Measurements from ENCODE around the gene INTS3.

The INTS3 gene

DNA sequence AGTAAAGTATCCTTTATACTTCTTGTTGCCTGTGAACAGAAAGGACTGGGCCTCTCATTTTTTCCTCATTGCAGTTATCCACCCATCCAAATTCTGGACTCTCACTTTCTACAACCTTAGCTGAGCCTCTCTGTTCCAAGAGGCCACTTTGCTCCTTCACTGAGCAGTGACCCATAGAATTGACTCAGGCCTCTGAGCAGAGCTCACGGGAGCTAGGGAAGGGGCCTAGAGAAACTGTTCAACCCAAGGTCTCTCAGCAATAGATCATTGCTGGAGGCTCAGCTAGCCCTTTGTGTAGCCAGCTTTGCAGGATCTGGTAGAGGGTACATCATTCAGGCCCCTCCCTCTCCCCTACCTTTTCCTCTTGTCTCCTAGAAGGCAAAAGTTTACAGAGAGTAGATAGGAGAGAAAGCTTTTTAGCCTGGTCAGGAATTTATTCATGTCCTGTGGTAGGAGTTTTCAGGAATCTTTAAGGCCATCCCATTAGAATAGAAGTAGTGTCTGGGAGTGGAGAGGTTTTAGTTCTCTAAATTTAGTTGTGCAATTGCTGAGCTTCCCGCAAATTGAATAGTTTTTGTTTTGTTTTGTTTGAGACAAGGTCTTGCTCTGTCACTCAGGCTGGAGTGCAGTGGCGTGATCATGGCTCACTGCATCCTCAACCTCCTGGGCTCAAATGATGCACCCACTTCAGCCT lies 6.7 kb downstream of the INTS3 start:
- Histone ChIP-seq H4K20me1 (ENCODE audit: insufficient read depth, low read length, poor library complexity, severe bottlenecking) (no peaks in the 10 kb centered on the region), H3K4me1 (ENCODE audit: insufficient read depth, low read length, poor library complexity, severe bottlenecking) (peaks cover 14% of the 10 kb centered on the region), H3K4me3 (ENCODE audit: low read length, poor library complexity, severe bottlenecking) (no peak overlapping the region), H3K9ac (ENCODE audit: low read depth, low read length, poor library complexity, severe bottlenecking) (no peak overlapping the region), H3K9me2 (replicated peaks; ENCODE audit: low read depth, low read length) (no peaks in the 10 kb centered on the region), H3K36me3 (ENCODE audit: insufficient read depth, low read length) (no peaks in the 10 kb centered on the region), H3F3A (ENCODE audit: low read depth) (no peaks in the 10 kb centered on the region), H3K79me2 (ENCODE audit: insufficient read depth, low read length) (peaks cover 16% of the 10 kb centered on the region; the same call in 1 of the 2 replicates), H3K4me2 (ENCODE audit: low read depth, low read length, poor library complexity, severe bottlenecking) (no peak overlapping the region), H3K9me3 (ENCODE audit: insufficient read depth, low read depth, low read length) (no peaks in the 10 kb centered on the region), H3K27me3 (ENCODE audit: insufficient read depth, low read length, poor library complexity, severe bottlenecking) (no peaks in the 10 kb centered on the region), H2AFZ (ENCODE audit: low read length) (no peak overlapping the region)
- no peak for TF ChIP-seq EZH2phosphoT487 (IDR thresholded peaks at IDR 0.05; ENCODE audit: borderline replicate concordance)
- TF ChIP-seq, protein P1, sequence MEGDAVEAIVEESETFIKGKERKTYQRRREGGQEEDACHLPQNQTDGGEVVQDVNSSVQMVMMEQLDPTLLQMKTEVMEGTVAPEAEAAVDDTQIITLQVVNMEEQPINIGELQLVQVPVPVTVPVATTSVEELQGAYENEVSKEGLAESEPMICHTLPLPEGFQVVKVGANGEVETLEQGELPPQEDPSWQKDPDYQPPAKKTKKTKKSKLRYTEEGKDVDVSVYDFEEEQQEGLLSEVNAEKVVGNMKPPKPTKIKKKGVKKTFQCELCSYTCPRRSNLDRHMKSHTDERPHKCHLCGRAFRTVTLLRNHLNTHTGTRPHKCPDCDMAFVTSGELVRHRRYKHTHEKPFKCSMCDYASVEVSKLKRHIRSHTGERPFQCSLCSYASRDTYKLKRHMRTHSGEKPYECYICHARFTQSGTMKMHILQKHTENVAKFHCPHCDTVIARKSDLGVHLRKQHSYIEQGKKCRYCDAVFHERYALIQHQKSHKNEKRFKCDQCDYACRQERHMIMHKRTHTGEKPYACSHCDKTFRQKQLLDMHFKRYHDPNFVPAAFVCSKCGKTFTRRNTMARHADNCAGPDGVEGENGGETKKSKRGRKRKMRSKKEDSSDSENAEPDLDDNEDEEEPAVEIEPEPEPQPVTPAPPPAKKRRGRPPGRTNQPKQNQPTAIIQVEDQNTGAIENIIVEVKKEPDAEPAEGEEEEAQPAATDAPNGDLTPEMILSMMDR (conservative IDR thresholded peaks at IDR 0.05; ENCODE audit: low read length), result no peak

DNA sequence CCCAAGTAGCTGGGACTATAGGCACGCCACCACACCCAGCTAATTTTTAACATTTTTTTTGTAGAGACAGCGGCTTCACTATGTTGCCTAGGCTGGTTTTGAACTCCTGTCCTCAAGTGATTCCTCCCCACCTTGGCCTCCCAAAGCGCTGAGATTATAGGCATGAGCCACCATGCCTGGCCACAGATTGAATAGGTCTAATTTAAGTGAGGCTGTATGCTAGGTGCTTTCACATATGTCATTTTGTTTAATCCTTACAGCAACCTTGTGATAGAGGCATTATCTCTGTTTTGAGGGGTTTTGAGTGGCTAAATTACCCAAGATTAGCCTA lies 7.2 kb downstream of the INTS3 start:
- Histone ChIP-seq H3K4me2 (ENCODE audit: low read depth, low read length, poor library complexity, severe bottlenecking) (no peak overlapping the region), H3K9me3 (ENCODE audit: insufficient read depth, low read depth, low read length) (no peaks in the 10 kb centered on the region), H3K4me1 (ENCODE audit: insufficient read depth, low read length, poor library complexity, severe bottlenecking) (peaks cover 10% of the 10 kb centered on the region), H3K36me3 (ENCODE audit: insufficient read depth, low read length) (no peaks in the 10 kb centered on the region), H3K9ac (ENCODE audit: low read depth, low read length, poor library complexity, severe bottlenecking) (no peak overlapping the region), H2AFZ (ENCODE audit: low read length) (no peak overlapping the region), H3K27me3 (ENCODE audit: insufficient read depth, low read length, poor library complexity, severe bottlenecking) (no peaks in the 10 kb centered on the region), H3F3A (ENCODE audit: low read depth) (no peaks in the 10 kb centered on the region), H3K79me2 (ENCODE audit: insufficient read depth, low read length) (peaks cover 11% of the 10 kb centered on the region; the same call in 1 of the 2 replicates), H4K20me1 (ENCODE audit: insufficient read depth, low read length, poor library complexity, severe bottlenecking) (no peaks in the 10 kb centered on the region), H3K9me2 (replicated peaks; ENCODE audit: low read depth, low read length) (no peaks in the 10 kb centered on the region), H3K4me3 (ENCODE audit: low read length, poor library complexity, severe bottlenecking) (no peak overlapping the region)
- TF ChIP-seq, protein P1 (conservative IDR thresholded peaks at IDR 0.05; ENCODE audit: low read length), result no peak
- TF ChIP-seq EZH2phosphoT487 (IDR thresholded peaks at IDR 0.05; ENCODE audit: borderline replicate concordance), result no peak

DNA sequence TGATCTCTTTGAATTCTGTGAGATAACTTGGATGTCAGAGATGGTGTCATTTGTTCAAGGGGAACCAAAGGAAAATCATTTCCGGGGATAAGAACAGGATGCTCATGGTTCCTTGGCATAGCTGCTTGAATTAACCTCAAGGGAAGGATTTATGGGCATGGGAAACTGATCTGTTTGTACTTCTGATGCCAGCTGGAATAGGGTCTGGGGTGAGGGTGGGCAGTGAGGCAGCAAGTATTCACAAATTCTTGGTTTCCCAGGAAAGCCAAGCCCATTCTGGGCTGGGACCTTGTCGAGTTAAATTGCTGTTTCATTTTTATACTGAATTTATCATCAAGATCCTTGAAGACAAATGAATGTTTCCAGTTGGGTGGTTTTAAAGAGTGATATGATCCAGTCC lies 14.1 kb downstream of the INTS3 start:
- Histone ChIP-seq H3K9me2 (replicated peaks; ENCODE audit: low read depth, low read length) (no peaks in the 10 kb centered on the region), H3K27me3 (ENCODE audit: insufficient read depth, low read length, poor library complexity, severe bottlenecking) (no peaks in the 10 kb centered on the region), H3F3A (ENCODE audit: low read depth) (no peaks in the 10 kb centered on the region), H2AFZ (ENCODE audit: low read length) (no peak overlapping the region), H4K20me1 (ENCODE audit: insufficient read depth, low read length, poor library complexity, severe bottlenecking) (no peaks in the 10 kb centered on the region), H3K4me3 (ENCODE audit: low read length, poor library complexity, severe bottlenecking) (no peak overlapping the region), H3K4me2 (ENCODE audit: low read depth, low read length, poor library complexity, severe bottlenecking) (no peak overlapping the region), H3K9me3 (ENCODE audit: insufficient read depth, low read depth, low read length) (no peaks in the 10 kb centered on the region), H3K36me3 (ENCODE audit: insufficient read depth, low read length) (peaks cover 37% of the 10 kb centered on the region; the same call in 1 of the 2 replicates), H3K4me1 (ENCODE audit: insufficient read depth, low read length, poor library complexity, severe bottlenecking) (no peaks in the 10 kb centered on the region), H3K9ac (ENCODE audit: low read depth, low read length, poor library complexity, severe bottlenecking) (no peak overlapping the region), H3K79me2 (ENCODE audit: insufficient read depth, low read length) (no peaks in the 10 kb centered on the region)
- TF ChIP-seq, protein P1 (conservative IDR thresholded peaks at IDR 0.05; ENCODE audit: low read length), result no peak
- no peak for TF ChIP-seq EZH2phosphoT487 (IDR thresholded peaks at IDR 0.05; ENCODE audit: borderline replicate concordance)
